IgD-negative memory B cell (primary cell): ENCODE measurements around the gene RPP40. TPM values are rescaled to one million over a fixed set of nuclear protein-coding genes. Genes with fewer than 3 reads are reported as not detected.

ENCODE experiments used
- H3K27ac Mint-ChIP-seq, 3 donors: one replicate each; pipeline ENCODE4 v1.8.0; 2020 to 2022; ENCODE audit warnings: mild to moderate bottlenecking in 3 of 3, mixed read lengths in 3 of 3, moderate library complexity in 1 of 3
- H3K27me3 Mint-ChIP-seq: one replicate; pipeline ENCODE4 v1.8.0; 2021; ENCODE audit warnings: mixed read lengths
- H3K36me3 Mint-ChIP-seq: one replicate; pipeline ENCODE4 v1.8.0; 2020; ENCODE audit warnings: mild to moderate bottlenecking, mixed read lengths
- H3K4me1 Mint-ChIP-seq, 3 donors: one replicate each; pipeline ENCODE4 v1.8.0; 2020 to 2022; ENCODE audit warnings: mixed read lengths in 3 of 3, mild to moderate bottlenecking in 1 of 3
- H3K4me3 Mint-ChIP-seq, 4 donors: one replicate each; pipeline ENCODE4 v1.8.0; 2020 to 2022; ENCODE audit warnings: mild to moderate bottlenecking in 4 of 4, mixed read lengths in 4 of 4, moderate library complexity in 3 of 4
- H3K9me3 Mint-ChIP-seq, 3 donors: one replicate each; pipeline ENCODE4 v1.8.0; 2020 to 2021; ENCODE audit warnings: mixed read lengths in 3 of 3, mild to moderate bottlenecking in 1 of 3
- polyA plus RNA-seq: library from polyadenylated mRNA; unstranded; fragments of 300-500 nt; fragmentation: Illumina TruSeq; gene quantifications from one replicate; pipeline ENCODE4 v1.2.3, GENCODE V29; 2021

The RPP40 gene
- polyA plus RNA-seq, 1 donor from 2014 or later, result 11.2 TPM

DNA sequence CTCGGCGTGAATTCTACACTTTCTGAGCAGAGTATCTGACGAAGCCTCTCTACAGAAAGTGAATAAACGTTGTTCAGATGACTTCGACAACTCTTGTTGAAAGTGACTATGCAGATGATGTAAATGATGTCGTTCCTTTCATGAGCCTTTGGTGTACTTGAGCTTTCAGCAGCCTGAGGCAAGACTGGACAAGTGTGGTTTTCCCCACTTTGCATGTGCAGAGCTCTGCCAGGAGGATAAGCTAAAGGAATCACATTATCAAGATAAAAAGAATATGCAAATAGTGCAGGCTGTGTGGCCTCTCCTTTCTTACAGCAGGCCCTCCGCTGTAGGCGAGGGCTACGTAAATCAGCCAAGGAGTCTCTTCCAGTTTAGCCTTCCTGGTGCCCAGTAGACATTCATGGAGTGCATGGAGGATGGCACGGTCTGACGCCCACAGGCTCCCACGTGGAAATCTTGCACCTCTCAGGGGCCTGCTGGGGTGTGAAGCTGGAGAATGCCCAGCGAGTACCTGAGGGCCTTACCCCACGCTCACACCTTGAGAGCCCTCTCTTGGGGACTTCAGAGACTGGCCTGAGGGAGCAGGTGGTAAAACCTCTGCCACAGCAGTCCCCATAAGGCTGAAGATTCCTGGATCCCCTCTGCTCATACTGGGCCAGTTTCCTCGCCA, 54.9 kb downstream of the RPP40 start:
- H3K27ac Mint-ChIP-seq, result peak overlapping the region in 1 of 3 donors; percentile 18
- peaks cover 12% of the 10 kb centered on the region for H3K36me3 Mint-ChIP-seq
- no peak overlapping the region for H3K4me3 Mint-ChIP-seq
- H3K27me3 Mint-ChIP-seq, result no peaks in the 10 kb centered on the region
- H3K4me1 Mint-ChIP-seq, result no peaks in the 10 kb centered on the region
- H3K9me3 Mint-ChIP-seq, result no peaks in the 10 kb centered on the region

DNA sequence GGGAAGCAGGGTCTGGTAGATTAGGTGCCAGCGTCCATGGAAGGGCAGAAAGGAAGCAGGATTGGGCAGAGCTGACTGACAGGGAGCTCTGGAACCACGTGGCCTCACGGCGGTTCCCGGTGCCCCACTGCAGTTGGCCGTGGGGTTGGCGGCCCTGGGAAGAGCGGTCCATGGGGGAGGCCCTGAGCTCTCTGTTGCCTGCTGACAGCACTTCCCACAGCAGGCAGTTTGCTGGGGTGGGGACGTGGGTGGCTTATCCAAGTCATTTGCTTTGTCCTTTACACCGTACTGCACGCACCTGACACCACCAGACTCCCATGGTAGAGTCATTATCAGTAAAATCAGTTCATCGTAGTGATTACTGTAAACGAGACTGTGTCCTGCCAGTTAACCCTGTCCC, 56.1 kb downstream of the RPP40 start:
- H3K27me3 Mint-ChIP-seq, result no peaks in the 10 kb centered on the region
- no peak overlapping the region for H3K27ac Mint-ChIP-seq
- no peak overlapping the region for H3K4me3 Mint-ChIP-seq
- no peaks in the 10 kb centered on the region for H3K9me3 Mint-ChIP-seq
- no peaks in the 10 kb centered on the region for H3K4me1 Mint-ChIP-seq
- peaks cover 14% of the 10 kb centered on the region for H3K36me3 Mint-ChIP-seq

- peaks cover 9% of the 10 kb centered on the region for H3K36me3 Mint-ChIP-seq
- peak overlapping the region in 1 of 4 donors; percentile 39 for H3K4me3 Mint-ChIP-seq
- H3K27ac Mint-ChIP-seq, result peak overlapping the region in 1 of 3 donors; percentile 27
- no peaks in the 10 kb centered on the region for H3K4me1 Mint-ChIP-seq
- H3K9me3 Mint-ChIP-seq, result no peaks in the 10 kb centered on the region
- H3K27me3 Mint-ChIP-seq, result no peaks in the 10 kb centered on the region
These were observed 57.3 kb downstream of the RPP40 start for GRCh38 chr6:4946521-4946920.

Other genes starting within 250 kb of the RPP40 start
- 5.3 TPM for gene CDYL, start 227.6 kb downstream of the RPP40 start, polyA plus RNA-seq
- 0.23 TPM for gene PPP1R3G, start 81.3 kb upstream of the RPP40 start, polyA plus RNA-seq